ENCODE data around the gene DAB2IP.
"Not testable (repeated sequence)": the region's sequence is repeated elsewhere in the genome, so short reads cannot be mapped to it uniquely, and the experiment has no call there.

DAB2IP gene

GRCh38 chr9:121786998-121787422 is 135.6 kb downstream of the DAB2IP start:
- Histone ChIP-seq H2AFZ (ENCODE audit: low read length) (no peak overlapping the region), H3K79me2 (ENCODE audit: insufficient read depth, low read length) (no peaks in the 10 kb centered on the region), H3K4me3 (ENCODE audit: low read depth, low read length, poor library complexity, severe bottlenecking) (no peak overlapping the region), H3K9me2 (ENCODE audit: low read depth, low read length) (no peaks in the 10 kb centered on the region), H3K4me1 (ENCODE audit: insufficient read depth, low read length, severe bottlenecking) (no peaks in the 10 kb centered on the region), H3K9ac (ENCODE audit: low read length) (no peak overlapping the region), H3K27ac (ENCODE audit: low read depth, low read length, poor library complexity, severe bottlenecking) (no peak overlapping the region), H3K4me2 (ENCODE audit: low read length) (no peak overlapping the region), H3K9me3 (ENCODE audit: low read length) (no peaks in the 10 kb centered on the region), H3K27me3 (ENCODE audit: insufficient read depth, low read length) (no peaks in the 10 kb centered on the region), H3F3A (ENCODE audit: insufficient read depth, low read length) (no peaks in the 10 kb centered on the region), H3K36me3 (ENCODE audit: insufficient read depth, low read length) (peaks cover 4% of the 10 kb centered on the region), H4K20me1 (ENCODE audit: insufficient read depth, low read length) (no peaks in the 10 kb centered on the region)
- TF ChIP-seq CTCF (IDR thresholded peaks at IDR 0.05; ENCODE audit: low read length) = no peak
- no peak for TF ChIP-seq EZH2 (IDR thresholded peaks at IDR 0.05; ENCODE audit: borderline replicate concordance, low read length)

GRCh38 chr9:121788686-121789366 is 137.4 kb downstream of the DAB2IP start:
- Histone ChIP-seq H3K36me3 (ENCODE audit: insufficient read depth, low read length) (no peaks in the 10 kb centered on the region; the same call in 1 of the 2 replicates), H2AFZ (ENCODE audit: low read length) (no peak overlapping the region), H3K9ac (ENCODE audit: low read length) (no peak overlapping the region), H4K20me1 (ENCODE audit: insufficient read depth, low read length) (no peaks in the 10 kb centered on the region), H3K4me1 (ENCODE audit: insufficient read depth, low read length, severe bottlenecking) (no peaks in the 10 kb centered on the region), H3K4me3 (ENCODE audit: low read depth, low read length, poor library complexity, severe bottlenecking) (no peak overlapping the region), H3K9me2 (ENCODE audit: low read depth, low read length) (no peaks in the 10 kb centered on the region), H3K4me2 (ENCODE audit: low read length) (no peak overlapping the region), H3K27me3 (ENCODE audit: insufficient read depth, low read length) (no peaks in the 10 kb centered on the region), H3K79me2 (ENCODE audit: insufficient read depth, low read length) (no peaks in the 10 kb centered on the region), H3K27ac (ENCODE audit: low read depth, low read length, poor library complexity, severe bottlenecking) (no peak overlapping the region), H3K9me3 (ENCODE audit: low read length) (no peaks in the 10 kb centered on the region), H3F3A (ENCODE audit: insufficient read depth, low read length) (no peaks in the 10 kb centered on the region)
- TF ChIP-seq CTCF (IDR thresholded peaks at IDR 0.05; ENCODE audit: low read length) (no peak), EZH2 (IDR thresholded peaks at IDR 0.05; ENCODE audit: borderline replicate concordance, low read length) (no peak)

GRCh38 chr9:121790841-121791240 is 139.4 kb downstream of the DAB2IP start:
- no peaks in the 10 kb centered on the region for H3K9me2 ChIP-seq (ENCODE audit: low read depth, low read length)
- no peak for TF ChIP-seq EZH2 (IDR thresholded peaks at IDR 0.05; ENCODE audit: borderline replicate concordance, low read length)
- no peak for TF ChIP-seq CTCF (IDR thresholded peaks at IDR 0.05; ENCODE audit: low read length)
- no peaks in the 10 kb centered on the region for H3K36me3 ChIP-seq (ENCODE audit: insufficient read depth, low read length)
- H3K4me2 ChIP-seq (ENCODE audit: low read length) = no peak overlapping the region
- no peak overlapping the region for H3K4me3 ChIP-seq (ENCODE audit: low read depth, low read length, poor library complexity, severe bottlenecking)
- H3K4me1 ChIP-seq (ENCODE audit: insufficient read depth, low read length, severe bottlenecking) = no peaks in the 10 kb centered on the region
- no peaks in the 10 kb centered on the region for H3K27me3 ChIP-seq (ENCODE audit: insufficient read depth, low read length)
- no peak overlapping the region for H3K9ac ChIP-seq (ENCODE audit: low read length)
- H4K20me1 ChIP-seq (ENCODE audit: insufficient read depth, low read length) = no peaks in the 10 kb centered on the region
- H3K27ac ChIP-seq (ENCODE audit: low read depth, low read length, poor library complexity, severe bottlenecking) = no peak overlapping the region
- H2AFZ ChIP-seq (ENCODE audit: low read length) = no peak overlapping the region
- H3K9me3 ChIP-seq (ENCODE audit: low read length) = no peaks in the 10 kb centered on the region
- no peaks in the 10 kb centered on the region for H3F3A ChIP-seq (ENCODE audit: insufficient read depth, low read length)
- H3K79me2 ChIP-seq (ENCODE audit: insufficient read depth, low read length) = no peaks in the 10 kb centered on the region

DNA sequence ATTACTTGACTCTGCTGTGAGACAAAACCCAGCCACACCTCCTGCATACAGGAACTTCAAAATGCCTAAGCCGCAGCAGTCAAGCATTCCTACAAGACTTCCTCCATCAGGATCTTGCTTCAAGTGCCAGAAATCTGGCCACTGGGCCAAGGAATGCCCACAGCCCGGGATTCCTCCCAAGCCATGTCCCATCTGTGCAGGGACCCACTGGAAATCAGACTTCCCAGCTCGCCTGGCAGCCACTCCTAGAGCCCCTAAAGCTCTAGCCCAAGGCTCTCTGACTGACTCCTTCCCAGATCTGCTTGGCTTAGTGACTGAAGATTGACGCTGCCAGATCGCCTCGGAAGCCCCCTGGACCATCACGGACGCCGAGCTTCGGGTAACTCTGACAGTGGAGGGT is 141.0 kb downstream of the DAB2IP start:
- not testable (repeated sequence) for H4K20me1 ChIP-seq (ENCODE audit: insufficient read depth, low read length); H2AFZ ChIP-seq (ENCODE audit: low read length); H3K79me2 ChIP-seq (ENCODE audit: insufficient read depth, low read length); H3K9ac ChIP-seq (ENCODE audit: low read length); H3K9me3 ChIP-seq (ENCODE audit: low read length); H3K4me1 ChIP-seq (ENCODE audit: insufficient read depth, low read length, severe bottlenecking); H3K27me3 ChIP-seq (ENCODE audit: insufficient read depth, low read length); H3K27ac ChIP-seq (ENCODE audit: low read depth, low read length, poor library complexity, severe bottlenecking); H3K9me2 ChIP-seq (ENCODE audit: low read depth, low read length); H3K4me2 ChIP-seq (ENCODE audit: low read length); H3K4me3 ChIP-seq (ENCODE audit: low read depth, low read length, poor library complexity, severe bottlenecking); H3K36me3 ChIP-seq (ENCODE audit: insufficient read depth, low read length); H3F3A ChIP-seq (ENCODE audit: insufficient read depth, low read length)

DNA sequence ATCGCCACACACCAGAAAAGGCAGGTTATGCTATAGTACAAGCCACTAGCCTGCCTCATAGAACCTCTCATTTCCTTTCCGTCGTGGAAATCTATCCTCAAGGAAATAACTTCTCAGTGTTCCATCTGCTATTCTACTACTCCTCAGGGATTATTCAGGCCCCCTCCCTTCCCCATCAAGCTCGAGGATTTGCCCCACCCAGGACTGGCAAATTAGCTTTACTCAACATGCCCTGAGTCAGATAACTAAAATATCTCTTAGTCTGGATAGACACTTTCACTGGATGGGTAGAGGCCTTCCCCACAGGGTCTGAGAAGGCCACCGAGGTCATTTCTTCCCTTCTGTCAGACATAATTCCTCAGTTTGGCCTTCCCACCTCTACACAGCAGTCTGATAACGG is 142.9 kb downstream of the DAB2IP start:
- not testable (repeated sequence) for H3F3A ChIP-seq (ENCODE audit: insufficient read depth, low read length); H3K9me3 ChIP-seq (ENCODE audit: low read length); H3K27me3 ChIP-seq (ENCODE audit: insufficient read depth, low read length); H3K36me3 ChIP-seq (ENCODE audit: insufficient read depth, low read length); H2AFZ ChIP-seq (ENCODE audit: low read length); H3K79me2 ChIP-seq (ENCODE audit: insufficient read depth, low read length); H3K4me2 ChIP-seq (ENCODE audit: low read length); H3K4me3 ChIP-seq (ENCODE audit: low read depth, low read length, poor library complexity, severe bottlenecking); H4K20me1 ChIP-seq (ENCODE audit: insufficient read depth, low read length); H3K4me1 ChIP-seq (ENCODE audit: insufficient read depth, low read length, severe bottlenecking); H3K27ac ChIP-seq (ENCODE audit: low read depth, low read length, poor library complexity, severe bottlenecking); H3K9me2 ChIP-seq (ENCODE audit: low read depth, low read length); H3K9ac ChIP-seq (ENCODE audit: low read length)

All from OCI-LY1 (cell line).